AG09309 (cell line): Measurements from ENCODE around the gene COL23A1.
"Not testable (repeated sequence)": the region's sequence is repeated elsewhere in the genome, so short reads cannot be mapped to it uniquely, and the experiment has no call there.

Experiments
- DNase-seq: peaks from one replicate; pipeline ENCODE4 v3.0.0-alpha.2; 2010; ENCODE audit warnings: low read depth
- H3K4me3 ChIP-seq: 2 replicates; pipeline ENCODE4 v1.5.1; 2011; ENCODE audit warnings: mild to moderate bottlenecking, low read depth, low read length, moderate library complexity; ENCODE audit not compliant: control insufficient read depth
- CTCF ChIP-seq: IDR thresholded peaks from 2 replicates; pipeline ENCODE4 v1.5.1; 2011; ENCODE audit warnings: mild to moderate bottlenecking, low read depth, low read length, inconsistent platforms; ENCODE audit not compliant: insufficient read depth, control insufficient read depth; ENCODE audit errors: missing control alignments

Gene COL23A1

DNA sequence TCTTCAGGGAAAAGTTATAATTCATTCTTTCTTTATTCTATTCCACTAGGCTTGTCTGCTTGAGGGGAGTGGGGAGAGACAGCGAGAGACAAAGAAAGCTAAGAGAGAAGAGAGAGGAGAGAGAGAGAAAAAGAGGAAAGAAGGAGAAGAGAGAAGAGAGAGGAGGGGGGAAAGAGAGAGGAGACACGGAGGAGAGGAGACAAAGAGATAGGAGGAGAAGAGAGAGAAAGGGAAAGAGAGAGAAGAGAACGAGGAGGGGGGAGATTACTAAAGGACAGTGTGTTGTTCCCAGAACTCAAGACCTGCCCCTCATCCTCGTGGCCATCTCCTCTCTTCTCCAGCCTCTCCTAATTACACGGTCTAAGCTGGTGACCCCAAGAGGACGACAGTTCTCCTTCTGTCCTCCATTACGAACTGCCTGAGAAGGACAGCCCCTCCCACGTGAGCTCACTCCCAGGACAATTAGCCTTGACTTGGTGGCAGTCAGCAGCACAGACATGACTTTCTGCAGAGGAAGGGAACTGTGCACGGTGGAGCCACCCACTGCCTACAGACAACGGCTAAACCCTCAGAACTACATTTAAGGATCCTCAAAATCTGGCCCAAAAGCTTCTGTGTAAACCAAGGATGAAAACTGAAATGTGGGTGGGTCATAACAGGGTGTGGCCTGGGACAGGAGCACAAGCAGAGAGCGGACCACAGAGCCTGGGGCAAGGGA lies 99.1 kb downstream of the COL23A1 start:
- no peak for DNase-seq
- TF ChIP-seq CTCF = no peak
- H3K4me3 ChIP-seq = no peak overlapping the region

DNA sequence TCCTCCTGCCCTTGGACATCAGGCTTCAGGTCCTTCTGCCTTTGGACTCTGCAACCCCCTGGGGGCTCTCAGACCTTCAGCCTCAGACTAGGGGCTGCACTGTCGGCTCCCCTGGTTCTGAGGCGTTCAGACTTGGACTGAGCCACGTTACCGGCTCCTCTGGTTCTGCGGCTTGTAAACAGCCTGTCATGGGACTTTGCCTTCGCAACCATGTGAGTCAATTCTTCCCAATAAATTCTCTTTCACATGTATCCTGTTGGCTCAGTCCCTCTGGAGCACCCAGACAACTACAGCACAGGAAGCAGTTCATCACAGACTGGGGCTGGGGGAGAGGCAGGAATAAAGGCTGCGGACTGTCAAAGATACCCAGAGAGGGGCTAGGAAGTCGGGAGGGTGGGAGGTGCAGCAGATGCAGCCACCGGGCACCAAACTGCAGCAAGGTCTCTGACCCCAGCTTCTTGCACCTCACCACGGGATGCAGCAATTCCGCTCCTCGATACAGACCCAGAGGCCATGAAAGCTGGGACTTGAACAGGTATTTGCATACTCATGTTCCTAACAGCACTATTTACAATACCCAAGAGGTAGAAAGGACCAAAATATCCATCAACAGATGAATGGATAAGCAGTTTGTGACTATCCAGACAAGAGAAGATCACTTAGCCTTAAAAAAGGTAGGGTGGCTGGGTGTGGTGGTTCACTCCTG lies 100.8 kb downstream of the COL23A1 start:
- no peak for TF ChIP-seq CTCF
- no peak for DNase-seq
- H3K4me3 ChIP-seq = no peak overlapping the region

DNA sequence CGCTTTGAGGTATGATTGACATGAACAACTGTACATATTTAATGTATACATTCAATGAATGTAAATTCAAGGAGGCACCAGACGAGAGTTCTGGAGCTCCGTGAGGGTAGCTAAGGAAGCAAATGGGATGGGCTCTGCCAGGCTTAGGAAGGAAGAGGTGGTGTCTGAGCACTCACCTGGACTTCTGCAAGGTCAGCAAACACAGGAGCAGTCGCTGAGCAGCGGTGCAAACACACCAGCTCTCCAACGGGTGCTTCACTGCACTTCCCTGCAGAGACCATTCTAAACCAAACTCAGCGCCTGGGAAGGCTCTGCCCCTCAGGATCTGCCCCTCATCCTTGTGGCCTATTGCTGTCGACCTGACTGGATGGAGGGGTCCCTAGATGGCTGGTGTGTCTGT lies 101.5 kb downstream of the COL23A1 start:
- TF ChIP-seq CTCF = no peak
- H3K4me3 ChIP-seq = no peak overlapping the region
- DNase-seq = no peak

DNA sequence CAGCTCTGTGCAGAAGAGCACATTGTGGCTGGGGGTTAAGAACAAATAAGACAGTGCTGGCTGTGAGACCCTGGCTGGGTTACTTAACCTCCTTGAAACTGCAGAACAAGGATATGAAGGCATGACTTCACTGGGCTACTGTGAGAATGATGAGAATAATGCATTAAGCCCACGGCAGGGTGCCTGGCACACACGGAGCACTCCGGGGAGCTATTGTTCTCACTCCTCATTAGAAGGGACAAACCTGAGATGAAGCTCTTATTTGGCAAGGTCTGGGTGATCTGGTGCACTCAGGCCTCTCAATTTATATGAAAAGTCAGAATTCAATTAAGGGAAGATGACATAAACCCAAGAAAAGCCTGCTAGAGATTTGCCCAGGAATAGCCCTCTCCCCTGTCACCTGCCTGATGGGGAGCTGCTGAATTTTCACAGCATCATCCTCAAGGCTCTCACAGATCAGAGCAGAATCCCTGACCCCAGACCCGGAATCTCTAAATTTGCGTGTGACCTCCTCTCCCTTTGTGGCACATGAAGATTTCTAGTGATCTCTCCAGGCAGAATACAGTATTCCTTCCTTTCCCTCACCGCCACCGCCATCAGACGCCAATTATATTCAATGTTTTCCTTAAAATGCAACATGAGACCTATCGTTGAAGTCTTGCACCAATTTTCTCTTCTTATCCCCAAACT lies 102.1 kb downstream of the COL23A1 start:
- no peak for DNase-seq
- H3K4me3 ChIP-seq = no peak overlapping the region
- no peak for TF ChIP-seq CTCF

DNA sequence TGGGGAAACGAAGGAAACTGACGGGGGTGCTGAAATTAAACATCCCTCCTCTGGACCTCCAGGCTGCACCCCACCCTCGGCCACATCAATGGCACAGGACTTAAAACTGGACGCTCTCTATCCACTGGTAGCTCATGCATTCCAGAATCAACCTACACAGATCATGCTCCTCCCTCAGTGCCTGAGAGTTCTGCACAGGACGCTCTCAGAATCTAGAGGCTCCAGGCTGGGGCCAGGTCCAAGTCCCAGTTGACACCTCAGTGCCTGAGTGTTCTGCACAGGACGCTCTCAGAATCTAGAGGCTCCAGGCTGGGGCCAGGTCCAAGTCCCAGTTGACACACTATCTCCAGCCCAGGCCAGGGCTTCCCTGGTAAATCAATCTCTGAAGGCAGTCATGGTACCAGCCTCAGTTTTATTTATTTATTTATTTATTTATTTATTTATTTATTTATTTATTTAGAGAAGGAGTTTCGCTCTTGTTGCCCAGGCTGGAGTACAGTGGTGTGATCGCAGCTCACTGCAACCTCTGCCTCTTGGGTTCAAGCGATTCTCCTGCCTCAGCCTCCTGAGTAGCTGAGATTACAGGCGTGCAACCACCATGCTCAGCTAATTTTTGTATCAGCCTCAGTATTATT lies 103.2 kb downstream of the COL23A1 start:
- not testable (repeated sequence) for DNase-seq, H3K4me3 ChIP-seq

DNA sequence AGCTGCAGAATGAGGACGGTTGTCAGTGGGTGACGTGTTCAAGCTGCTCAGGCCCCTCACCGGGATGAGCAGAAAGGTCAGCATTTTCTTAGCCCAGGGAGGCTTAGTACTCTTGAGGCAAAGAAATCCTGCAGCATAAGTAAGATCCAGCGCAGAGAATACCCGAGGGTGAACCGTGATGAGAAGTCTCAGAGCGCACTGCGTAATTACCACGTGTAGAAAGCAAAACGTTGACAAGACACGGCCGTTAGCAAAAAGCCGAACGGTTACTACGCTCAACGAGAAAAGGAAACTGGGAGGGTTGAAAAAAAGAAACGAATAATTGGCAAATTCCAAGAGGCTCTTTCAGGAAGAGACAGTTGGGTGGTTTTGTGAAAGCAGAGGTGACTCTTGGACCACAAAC lies 104.0 kb downstream of the COL23A1 start:
- no peak overlapping the region for H3K4me3 ChIP-seq
- no peak for TF ChIP-seq CTCF
- no peak for DNase-seq

GRCh38 chr5:178483620-178484019 lies 106.6 kb downstream of the COL23A1 start:
- TF ChIP-seq CTCF = no peak
- no peak overlapping the region for H3K4me3 ChIP-seq
- no peak for DNase-seq
